ENCODE data around the gene PDCD5.

- TF ChIP-seq CTCF (IDR thresholded peaks at IDR 0.05) (no peak), POLR2A (IDR thresholded peaks at IDR 0.05) (no peak)
These were observed 30.3 kb upstream of the PDCD5 start for GRCh38 chr19:32550666-32551065.

Measured in adrenal gland (tissue), 5 donors.